ENCODE data around the gene B3GALT4. TPM values are rescaled to one million over a fixed set of nuclear protein-coding genes. Genes with fewer than 3 reads are reported as not detected.

The B3GALT4 gene
- total RNA-seq, 1 donor from 2014 or later: 2.7 TPM

- no peak for DNase-seq (ENCODE audit: low read depth)
Observed at GRCh38 chr6:33315793-33316602, 39.1 kb downstream of the B3GALT4 start.

GRCh38 chr6:33316603-33317418 is 39.9 kb downstream of the B3GALT4 start:
- DNase-seq (ENCODE audit: low read depth): no peak

- no peak for DNase-seq (ENCODE audit: low read depth)
Observed at GRCh38 chr6:33317419-33317668, 40.4 kb downstream of the B3GALT4 start.

GRCh38 chr6:33317669-33318425 is 40.9 kb downstream of the B3GALT4 start, which contains the start of gene ZBTB22:
Gene ZBTB22 (minus strand): TSS chr6:33317744. CDS start chr6:33316916, 828 bp downstream.
- DNase-seq (ENCODE audit: low read depth): peak; percentile 98

- no peak for DNase-seq (ENCODE audit: low read depth)
Observed at GRCh38 chr6:33318426-33319073, 41.6 kb downstream of the B3GALT4 start.

GRCh38 chr6:33319939-33320314 is 43.0 kb downstream of the B3GALT4 start:
- DNase-seq (ENCODE audit: low read depth): no peak

GRCh38 chr6:33320315-33321181 is 43.6 kb downstream of the B3GALT4 start:
- DNase-seq (ENCODE audit: low read depth): no peak

- DNase-seq (ENCODE audit: low read depth): no peak
Observed at GRCh38 chr6:33321227-33321626, 44.3 kb downstream of the B3GALT4 start.

- DNase-seq (ENCODE audit: low read depth): no peak
Observed at GRCh38 chr6:33323623-33323948, 46.7 kb downstream of the B3GALT4 start.

- DNase-seq (ENCODE audit: low read depth): no peak
Observed at GRCh38 chr6:33324125-33324524, 47.2 kb downstream of the B3GALT4 start.

Other genes with a start within 250 kb of the B3GALT4 start
- 7.0 and 9.7 TPM in 2 replicates for gene HLA-DPA1, start 203.5 kb upstream of the B3GALT4 start, total RNA-seq
- gene HLA-DPB1, start 201.1 kb upstream of the B3GALT4 start, total RNA-seq: 12.2 and 25.7 TPM in 2 replicates
- gene COL11A2, start 84.7 kb upstream of the B3GALT4 start, total RNA-seq: 0.17 and 0.20 TPM in 2 replicates
- 16.8 and 28.0 TPM in 2 replicates for gene RXRB, start 76.5 kb upstream of the B3GALT4 start, total RNA-seq
- 108 and 119 TPM in 2 replicates for gene SLC39A7, start 76.3 kb upstream of the B3GALT4 start, total RNA-seq
- 11.2 and 26.0 TPM in 2 replicates for gene HSD17B8, start 72.5 kb upstream of the B3GALT4 start, total RNA-seq
- 18.4 and 28.0 TPM in 2 replicates for gene RING1, start 68.6 kb upstream of the B3GALT4 start, total RNA-seq
- gene VPS52, start 5.2 kb upstream of the B3GALT4 start, total RNA-seq: 27.8 and 40.4 TPM in 2 replicates
- 1,432 and 3,352 TPM in 2 replicates for gene RPS18, start 5.0 kb upstream of the B3GALT4 start, total RNA-seq
- 54.6 and 106 TPM in 2 replicates for gene WDR46, start 12.1 kb downstream of the B3GALT4 start, total RNA-seq
- 30.7 and 41.5 TPM in 2 replicates for gene PFDN6, start 12.5 kb downstream of the B3GALT4 start, total RNA-seq
- 34.5 and 34.9 TPM in 2 replicates for gene RGL2, start 21.8 kb downstream of the B3GALT4 start, total RNA-seq
- gene TAPBP, start 37.0 kb downstream of the B3GALT4 start, total RNA-seq: 114 and 147 TPM in 2 replicates
- 16.0 and 24.1 TPM in 2 replicates for gene ZBTB22, start 40.6 kb downstream of the B3GALT4 start, total RNA-seq
- 39.2 and 88.8 TPM in 2 replicates for gene DAXX, start 45.8 kb downstream of the B3GALT4 start, total RNA-seq
- 0.70 and 10.9 TPM in 2 replicates for gene KIFC1, start 114.7 kb downstream of the B3GALT4 start, total RNA-seq
- 11.1 and 16.7 TPM in 2 replicates for gene PHF1, start 133.9 kb downstream of the B3GALT4 start, total RNA-seq
- 74.7 and 90.5 TPM in 2 replicates for gene CUTA, start 141.0 kb downstream of the B3GALT4 start, total RNA-seq
- 1.0 and 5.9 TPM in 2 replicates for gene SYNGAP1, start 142.9 kb downstream of the B3GALT4 start, total RNA-seq
- gene ZBTB9, start 177.5 kb downstream of the B3GALT4 start, total RNA-seq: 4.7 and 9.7 TPM in 2 replicates